Transverse colon (tissue), 4 donors: Measurements from ENCODE around the gene ARHGEF7. TPM values are rescaled to one million over a fixed set of nuclear protein-coding genes. Genes with fewer than 3 reads are reported as not detected.

Source experiments
- DNase-seq: peaks from one replicate; pipeline ENCODE4 v3.0.0-alpha.2; 2019
- H3K27ac ChIP-seq, 4 donors: fragments of 200-600 bp; sonication (generic); 2 replicates each; pipeline ENCODE4 v1.5.1; 2016 to 2018; ENCODE audit warnings: inconsistent platforms in 4 of 4
- H3K27me3 ChIP-seq: fragments of 200-600 bp; sonication (generic); 2 replicates; pipeline ENCODE4 v1.5.1; 2017; ENCODE audit warnings: inconsistent platforms
- H3K36me3 ChIP-seq, 4 donors: fragments of 200-600 bp; sonication (generic); 2 replicates each; pipeline ENCODE4 v1.5.1; 2017 to 2019; ENCODE audit warnings: inconsistent platforms in 4 of 4
- H3K4me1 ChIP-seq, 4 donors: fragments of 200-600 bp; sonication (generic); 2 replicates each; pipeline ENCODE4 v1.5.1; 2017 to 2020; ENCODE audit warnings: inconsistent platforms in 4 of 4
- H3K4me3 ChIP-seq, 4 donors: fragments of 200-600 bp; sonication (generic); 1 replicate in 1 of 4; 2 replicates in 3 of 4; pipeline versions ENCODE4 v1.5.1 to v1.6.1; 2017 to 2019; ENCODE audit warnings: inconsistent platforms in 4 of 4
- H3K9me3 ChIP-seq, 2 donors: fragments of 200-600 bp; sonication (generic); 2 replicates each; pipeline ENCODE4 v1.5.1; 2017 to 2019; ENCODE audit warnings: inconsistent platforms in 2 of 2
- CTCF ChIP-seq, 5 experiments: fragments of 200-600 bp in 3 of 5; fragments of 450-650 bp in 2 of 5; sonication (generic) in 3 of 5; IDR thresholded peaks; 1 replicate in 2 of 5; 2 replicates in 3 of 5; pipeline ENCODE4 v1.5.1; 2016 to 2017; ENCODE audit warnings: antibody characterized with exemption in 5 of 5, inconsistent platforms in 3 of 5, mild to moderate bottlenecking in 2 of 5, moderate library complexity in 1 of 5
- EP300 ChIP-seq: sonication (generic); formaldehyde crosslinking; IDR thresholded peaks from one replicate; pipeline ENCODE4 v1.6.1; 2017; ENCODE audit warnings: antibody characterized with exemption, low read depth
- POLR2A ChIP-seq: fragments of 450-650 bp; IDR thresholded peaks from one replicate; pipeline ENCODE4 v1.6.1; 2016; ENCODE audit warnings: antibody characterized with exemption, mild to moderate bottlenecking, moderate library complexity
- POLR2AphosphoS5 ChIP-seq, 3 donors: sonication (generic); formaldehyde crosslinking; IDR thresholded peaks; one replicate each; pipeline ENCODE4 v1.6.1; 2016; ENCODE audit warnings: antibody characterized with exemption in 3 of 3
- WGBS, 2 donors: methylation state at CpG; one replicate each; pipeline ENCODE4 v1.1.5; 2018; ENCODE audit warnings: low coverage in 1 of 2; 5-methylcytosine and 5-hydroxymethylcytosine counted together
- in situ Hi-C, 4 donors: fragments of 200-750 bp; cut with MboI; loops; one replicate each; pipeline versions ENCODE4 v1.15.0 to v1.15.1; 2017; ENCODE audit warnings: low sequenced_read_pairs in 3 of 4, low pct_ligation_motif_present in 1 of 4, low pct_unique_long_range_greater_than_20kb in 1 of 4
- intact Hi-C: fragments of 100-400 bp; cut with DNase I; formaldehyde crosslinking; loops from one replicate; pipeline ENCODE4 v1.15.1; 2023; ENCODE audit warnings: low total_unique reads
- total RNA-seq, 4 donors: library from RNA; depleted of rRNA; stranded (reverse); fragments of >200 nt; gene quantifications; one replicate each; pipeline ENCODE4 v1.1.0, GENCODE V29; 2016

The ARHGEF7 gene
- total RNA-seq, 4 donors from 2014 or later, result 62.3 to 104 (median 75.6) TPM

GRCh38 chr13:111272117-111272516, 157.0 kb downstream of the ARHGEF7 start:
- TF ChIP-seq EP300 (no peak), POLR2A (no peak), CTCF (IDR thresholded peaks at IDR 0.05) (no peak), POLR2AphosphoS5 (IDR thresholded peaks at IDR 0.05) (no peak)
- no peaks in the 10 kb centered on the region for H3K9me3 ChIP-seq
- 72% methylated on average over 7 of the region's 7 CpGs; no CpG with 5 or more reads in 1 of the 2 donors for WGBS, 2 donors
- intact Hi-C loops (loop anchor here (10.0 kb wide), 1 partner anchor 1413 kb away; no protein-coding TSS in a partner anchor), in situ Hi-C loops (loop anchor here in 1 of 4 donors (25.0 kb wide), 1 partner anchor 110 kb away; no protein-coding TSS in a partner anchor)
- DNase-seq, result no peak
- H3K27ac ChIP-seq, result no peak overlapping the region
- H3K36me3 ChIP-seq, result peaks cover 0 to 30% (median 13%) of the 10 kb centered on the region in 4 donors
- no peak overlapping the region for H3K4me3 ChIP-seq
- H3K4me1 ChIP-seq, result peaks cover 0 to 7% (median 0%) of the 10 kb centered on the region in 4 donors
- H3K27me3 ChIP-seq, result no peaks in the 10 kb centered on the region

GRCh38 chr13:111275382-111275781, 160.3 kb downstream of the ARHGEF7 start:
- WGBS, 2 donors, result 88 to 95% methylated on average over 8 to 10 of the region's 10 CpGs
- Histone ChIP-seq H3K9me3 (no peaks in the 10 kb centered on the region), H3K27ac (no peak overlapping the region), H3K4me3 (no peak overlapping the region), H3K36me3 (peaks cover 0 to 27% (median 9%) of the 10 kb centered on the region in 4 donors), H3K4me1 (no peaks in the 10 kb centered on the region), H3K27me3 (no peaks in the 10 kb centered on the region)
- intact Hi-C loops (loop anchor here (10.0 kb wide), 1 partner anchor 1409 kb away; no protein-coding TSS in a partner anchor), in situ Hi-C loops (no loop called here)
- no peak for TF ChIP-seq POLR2AphosphoS5 (IDR thresholded peaks at IDR 0.05)
- TF ChIP-seq CTCF (IDR thresholded peaks at IDR 0.05), result no peak
- TF ChIP-seq POLR2A, result no peak
- no peak for TF ChIP-seq EP300
- DNase-seq, result no peak

- in situ Hi-C loops (no loop called here), intact Hi-C loops (loop anchor here (10.0 kb wide), 1 partner anchor 1409 kb away; no protein-coding TSS in a partner anchor)
- Histone ChIP-seq H3K27me3 (no peaks in the 10 kb centered on the region), H3K4me3 (no peak overlapping the region), H3K36me3 (peaks cover 0 to 27% (median 12%) of the 10 kb centered on the region in 4 donors), H3K4me1 (no peaks in the 10 kb centered on the region), H3K27ac (no peak overlapping the region), H3K9me3 (no peaks in the 10 kb centered on the region)
- WGBS, 2 donors, result 87 to 93% methylated on average over 2 to 5 of the region's 5 CpGs
- no peak for DNase-seq
- TF ChIP-seq CTCF (IDR thresholded peaks at IDR 0.05) (no peak), POLR2A (no peak), POLR2AphosphoS5 (IDR thresholded peaks at IDR 0.05) (no peak), EP300 (no peak)
These were observed 161.0 kb downstream of the ARHGEF7 start for GRCh38 chr13:111275995-111276618.

- no peaks in the 10 kb centered on the region for H3K9me3 ChIP-seq
- WGBS, 2 donors, result 92 to 94% methylated on average over 7 to 10 of the region's 10 CpGs
- in situ Hi-C loops, result no loop called here
- H3K36me3 ChIP-seq, result peaks cover 0 to 33% (median 15%) of the 10 kb centered on the region in 4 donors
- TF ChIP-seq POLR2A, result no peak
- no peak for TF ChIP-seq CTCF (IDR thresholded peaks at IDR 0.05)
- no peak for TF ChIP-seq POLR2AphosphoS5 (IDR thresholded peaks at IDR 0.05)
- TF ChIP-seq EP300, result no peak
- no peak overlapping the region for H3K4me3 ChIP-seq
- H3K27me3 ChIP-seq, result no peaks in the 10 kb centered on the region
- DNase-seq, result no peak
- peaks cover 0 to 20% (median 5%) of the 10 kb centered on the region in 4 donors for H3K4me1 ChIP-seq
- intact Hi-C loops, result loop anchor here (10.0 kb wide), 1 partner anchor 1407 kb away; no protein-coding TSS in a partner anchor
- H3K27ac ChIP-seq, result no peak overlapping the region
These were observed 163.1 kb downstream of the ARHGEF7 start for GRCh38 chr13:111278258-111278657.
